Measurements from ENCODE around the gene MXD1.

- TF ChIP-seq CTCF (IDR thresholded peaks at IDR 0.05) (no peak), POLR2AphosphoS5 (IDR thresholded peaks at IDR 0.05) (no peak), POLR2A (IDR thresholded peaks at IDR 0.05) (no peak)
Measured at GRCh38 chr2:69983392-69983966, 68.6 kb downstream of the MXD1 start.

Data from sigmoid colon (tissue), 4 donors.